ENCODE results near the gene PRR29.

DNA sequence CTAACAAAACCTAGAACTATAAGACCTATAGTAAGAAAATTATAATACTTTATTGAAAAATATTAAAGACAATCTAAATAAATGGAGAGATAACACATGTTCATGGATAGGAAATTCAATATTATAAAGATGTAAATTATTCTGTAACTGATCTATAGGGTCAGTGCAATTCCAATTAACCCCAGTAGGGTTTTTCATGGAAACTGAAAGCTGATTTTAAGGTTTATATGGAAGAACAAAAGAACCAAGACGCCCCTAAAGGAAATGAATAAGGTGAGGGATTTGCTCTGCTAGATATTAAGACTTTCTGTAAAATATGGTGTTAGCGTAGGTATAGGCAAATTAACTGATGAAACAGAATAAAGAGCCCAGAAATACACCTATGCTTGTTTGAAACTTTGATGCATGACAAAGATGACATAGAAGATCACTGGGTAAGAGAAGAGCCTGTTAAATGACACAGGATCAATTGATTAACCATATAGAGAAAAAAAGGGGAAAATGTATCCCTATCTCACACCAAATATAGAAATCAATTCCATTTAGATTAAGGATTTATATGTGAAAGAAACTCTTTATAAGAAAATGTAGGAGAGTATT, 19.3 kb downstream of the PRR29 start:
- TF ChIP-seq POLR2AphosphoS5 (IDR thresholded peaks at IDR 0.05; ENCODE audit: low read depth, low read length), result no peak
- TF ChIP-seq, protein P1, sequence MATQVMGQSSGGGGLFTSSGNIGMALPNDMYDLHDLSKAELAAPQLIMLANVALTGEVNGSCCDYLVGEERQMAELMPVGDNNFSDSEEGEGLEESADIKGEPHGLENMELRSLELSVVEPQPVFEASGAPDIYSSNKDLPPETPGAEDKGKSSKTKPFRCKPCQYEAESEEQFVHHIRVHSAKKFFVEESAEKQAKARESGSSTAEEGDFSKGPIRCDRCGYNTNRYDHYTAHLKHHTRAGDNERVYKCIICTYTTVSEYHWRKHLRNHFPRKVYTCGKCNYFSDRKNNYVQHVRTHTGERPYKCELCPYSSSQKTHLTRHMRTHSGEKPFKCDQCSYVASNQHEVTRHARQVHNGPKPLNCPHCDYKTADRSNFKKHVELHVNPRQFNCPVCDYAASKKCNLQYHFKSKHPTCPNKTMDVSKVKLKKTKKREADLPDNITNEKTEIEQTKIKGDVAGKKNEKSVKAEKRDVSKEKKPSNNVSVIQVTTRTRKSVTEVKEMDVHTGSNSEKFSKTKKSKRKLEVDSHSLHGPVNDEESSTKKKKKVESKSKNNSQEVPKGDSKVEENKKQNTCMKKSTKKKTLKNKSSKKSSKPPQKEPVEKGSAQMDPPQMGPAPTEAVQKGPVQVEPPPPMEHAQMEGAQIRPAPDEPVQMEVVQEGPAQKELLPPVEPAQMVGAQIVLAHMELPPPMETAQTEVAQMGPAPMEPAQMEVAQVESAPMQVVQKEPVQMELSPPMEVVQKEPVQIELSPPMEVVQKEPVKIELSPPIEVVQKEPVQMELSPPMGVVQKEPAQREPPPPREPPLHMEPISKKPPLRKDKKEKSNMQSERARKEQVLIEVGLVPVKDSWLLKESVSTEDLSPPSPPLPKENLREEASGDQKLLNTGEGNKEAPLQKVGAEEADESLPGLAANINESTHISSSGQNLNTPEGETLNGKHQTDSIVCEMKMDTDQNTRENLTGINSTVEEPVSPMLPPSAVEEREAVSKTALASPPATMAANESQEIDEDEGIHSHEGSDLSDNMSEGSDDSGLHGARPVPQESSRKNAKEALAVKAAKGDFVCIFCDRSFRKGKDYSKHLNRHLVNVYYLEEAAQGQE (IDR thresholded peaks at IDR 0.05; ENCODE audit: insufficient read depth in 1 of 2, low read depth in 2 of 2, low read length in 2 of 2), result no peak

All from PFSK-1 (cell line).